Measurements from ENCODE around the gene ZNF518A.

DNA sequence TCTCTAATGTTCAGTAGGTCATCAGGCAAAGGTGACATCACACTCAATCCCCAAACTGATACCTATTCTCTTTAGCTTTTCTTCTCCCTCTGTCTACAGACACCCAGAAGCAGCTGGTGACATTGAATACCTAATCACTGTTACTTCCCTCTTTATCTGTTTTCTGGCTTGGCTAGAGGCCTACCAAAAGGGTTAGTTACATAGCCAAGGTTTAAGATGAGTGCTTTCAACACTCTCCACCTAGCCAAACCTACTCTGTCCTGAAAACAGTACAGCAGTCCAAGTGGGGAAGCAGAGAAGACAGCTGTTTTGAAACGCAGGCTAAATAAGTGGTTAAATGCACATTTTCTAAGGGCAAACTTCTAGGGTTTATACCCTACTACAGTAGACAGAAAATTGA is 47.3 kb upstream of the ZNF518A start:
- TF ChIP-seq, protein P1, sequence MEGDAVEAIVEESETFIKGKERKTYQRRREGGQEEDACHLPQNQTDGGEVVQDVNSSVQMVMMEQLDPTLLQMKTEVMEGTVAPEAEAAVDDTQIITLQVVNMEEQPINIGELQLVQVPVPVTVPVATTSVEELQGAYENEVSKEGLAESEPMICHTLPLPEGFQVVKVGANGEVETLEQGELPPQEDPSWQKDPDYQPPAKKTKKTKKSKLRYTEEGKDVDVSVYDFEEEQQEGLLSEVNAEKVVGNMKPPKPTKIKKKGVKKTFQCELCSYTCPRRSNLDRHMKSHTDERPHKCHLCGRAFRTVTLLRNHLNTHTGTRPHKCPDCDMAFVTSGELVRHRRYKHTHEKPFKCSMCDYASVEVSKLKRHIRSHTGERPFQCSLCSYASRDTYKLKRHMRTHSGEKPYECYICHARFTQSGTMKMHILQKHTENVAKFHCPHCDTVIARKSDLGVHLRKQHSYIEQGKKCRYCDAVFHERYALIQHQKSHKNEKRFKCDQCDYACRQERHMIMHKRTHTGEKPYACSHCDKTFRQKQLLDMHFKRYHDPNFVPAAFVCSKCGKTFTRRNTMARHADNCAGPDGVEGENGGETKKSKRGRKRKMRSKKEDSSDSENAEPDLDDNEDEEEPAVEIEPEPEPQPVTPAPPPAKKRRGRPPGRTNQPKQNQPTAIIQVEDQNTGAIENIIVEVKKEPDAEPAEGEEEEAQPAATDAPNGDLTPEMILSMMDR (IDR thresholded peaks at IDR 0.05): no peak
- no peak for TF ChIP-seq EP300 (IDR thresholded peaks at IDR 0.05)
- TF ChIP-seq POLR2A (IDR thresholded peaks at IDR 0.05): no peak

Measured in sigmoid colon (tissue), 4 donors.